ENCODE measurements around the gene ZNRF1.

ZNRF1 gene

DNA sequence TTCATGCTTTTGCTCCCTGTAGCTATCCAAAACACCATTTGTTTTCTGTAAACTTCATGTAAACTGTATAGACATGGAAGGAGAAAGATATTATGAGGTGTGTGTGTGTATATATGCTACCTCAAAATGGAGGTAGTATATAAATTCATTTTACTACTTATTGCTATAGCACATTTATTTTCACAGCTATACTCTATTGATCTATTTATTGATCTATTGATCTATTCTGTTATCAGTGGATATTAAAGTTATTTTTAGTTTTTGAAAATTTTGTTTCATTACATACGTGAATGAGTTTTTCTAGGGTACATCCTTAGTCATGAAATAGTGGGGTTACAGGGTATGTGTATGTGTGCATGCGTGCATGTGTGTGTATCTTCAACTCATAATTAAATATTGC, 15.5 kb downstream of the ZNRF1 start:
- TF ChIP-seq, protein P1, sequence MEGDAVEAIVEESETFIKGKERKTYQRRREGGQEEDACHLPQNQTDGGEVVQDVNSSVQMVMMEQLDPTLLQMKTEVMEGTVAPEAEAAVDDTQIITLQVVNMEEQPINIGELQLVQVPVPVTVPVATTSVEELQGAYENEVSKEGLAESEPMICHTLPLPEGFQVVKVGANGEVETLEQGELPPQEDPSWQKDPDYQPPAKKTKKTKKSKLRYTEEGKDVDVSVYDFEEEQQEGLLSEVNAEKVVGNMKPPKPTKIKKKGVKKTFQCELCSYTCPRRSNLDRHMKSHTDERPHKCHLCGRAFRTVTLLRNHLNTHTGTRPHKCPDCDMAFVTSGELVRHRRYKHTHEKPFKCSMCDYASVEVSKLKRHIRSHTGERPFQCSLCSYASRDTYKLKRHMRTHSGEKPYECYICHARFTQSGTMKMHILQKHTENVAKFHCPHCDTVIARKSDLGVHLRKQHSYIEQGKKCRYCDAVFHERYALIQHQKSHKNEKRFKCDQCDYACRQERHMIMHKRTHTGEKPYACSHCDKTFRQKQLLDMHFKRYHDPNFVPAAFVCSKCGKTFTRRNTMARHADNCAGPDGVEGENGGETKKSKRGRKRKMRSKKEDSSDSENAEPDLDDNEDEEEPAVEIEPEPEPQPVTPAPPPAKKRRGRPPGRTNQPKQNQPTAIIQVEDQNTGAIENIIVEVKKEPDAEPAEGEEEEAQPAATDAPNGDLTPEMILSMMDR (IDR thresholded peaks at IDR 0.05): no peak

GRCh38 chr16:75017670-75018525, 19.1 kb downstream of the ZNRF1 start:
- TF ChIP-seq, protein P1 (IDR thresholded peaks at IDR 0.05): no peak

DNA sequence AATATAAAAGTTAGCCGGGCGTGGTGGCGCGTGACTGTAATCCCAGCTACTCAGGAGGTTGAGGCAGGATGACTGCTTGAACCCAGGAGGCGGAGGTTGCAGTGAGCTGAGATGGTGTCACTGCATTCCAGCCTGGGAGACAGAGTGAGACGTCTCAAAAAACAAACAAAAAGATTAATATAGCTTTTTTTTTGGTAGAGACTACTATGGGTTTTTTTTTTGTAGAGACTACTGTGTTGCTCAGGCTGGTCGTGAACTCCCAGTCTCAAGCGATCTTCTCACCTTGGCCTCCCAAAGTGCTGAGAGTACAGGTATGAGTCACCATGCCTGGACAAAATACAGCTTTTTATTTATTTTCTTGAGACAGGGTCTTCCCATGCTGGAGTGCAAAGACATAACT, 20.2 kb downstream of the ZNRF1 start:
- TF ChIP-seq, protein P1 (IDR thresholded peaks at IDR 0.05): no peak

GRCh38 chr16:75019586-75019985, 20.8 kb downstream of the ZNRF1 start:
- TF ChIP-seq, protein P1 (IDR thresholded peaks at IDR 0.05): no peak

DNA sequence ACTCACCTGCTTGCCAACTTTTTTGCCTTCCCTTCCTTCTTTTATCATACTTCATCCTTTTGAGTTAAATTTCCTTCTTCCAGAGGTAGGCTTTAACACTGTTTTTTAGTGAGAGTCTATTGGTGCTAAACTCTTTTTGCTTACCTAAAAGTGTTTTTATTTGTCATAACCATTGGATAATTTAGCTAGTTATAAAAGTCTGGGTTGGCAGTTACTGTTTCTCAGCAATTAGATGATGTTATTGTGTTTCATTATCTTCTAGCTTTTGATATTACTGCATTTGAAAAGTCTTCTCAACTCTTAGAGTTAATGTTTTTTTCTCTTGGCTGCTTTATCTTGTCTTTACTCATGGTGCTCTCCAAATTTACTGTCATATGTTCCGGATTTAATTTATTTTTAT, 22.6 kb downstream of the ZNRF1 start:
- TF ChIP-seq, protein P1 (IDR thresholded peaks at IDR 0.05): no peak

DNA sequence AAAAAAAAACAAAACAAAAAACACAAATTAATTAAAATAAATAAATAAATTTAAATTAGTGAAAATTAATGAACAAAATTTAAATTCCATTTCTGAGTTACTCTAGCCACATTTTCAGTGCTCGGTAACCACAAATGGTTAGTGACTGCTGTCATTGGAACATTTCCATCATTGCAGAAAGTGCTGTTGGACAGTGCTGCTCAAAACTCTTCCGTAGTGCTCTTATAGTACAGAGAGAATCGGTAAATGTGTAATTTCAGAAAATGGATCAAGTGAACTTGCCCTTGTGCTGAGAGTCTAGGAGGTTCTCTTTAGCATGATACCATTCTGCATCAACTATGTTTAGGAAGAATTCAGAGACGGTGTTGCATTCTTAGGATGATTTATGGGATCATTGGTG, 23.7 kb downstream of the ZNRF1 start:
- TF ChIP-seq, protein P1 (IDR thresholded peaks at IDR 0.05): no peak

- TF ChIP-seq, protein P1 (IDR thresholded peaks at IDR 0.05): no peak
Measured at GRCh38 chr16:75023009-75023408, 24.2 kb downstream of the ZNRF1 start.

All from LNCAP (cell line).